OCI-LY3 (cell line): Measurements from ENCODE around the gene PLEKHA6.

Source experiments
- H2AFZ ChIP-seq: fragments of 200-600, 300-600 bp; shearing (Covaris generic); 2 replicates; pipeline ENCODE4 v1.6.0; 2014; ENCODE audit warnings: antibody characterized with exemption, low read depth, low read length
- H3K27ac ChIP-seq: fragments of 200-600, 300-600 bp; sonication (generic); 2 replicates; pipeline ENCODE4 v1.5.1; 2014; ENCODE audit warnings: mild to moderate bottlenecking, low read length, moderate library complexity, mixed read lengths
- H3K27me3 ChIP-seq: fragments of 200-600, 300-600 bp; sonication (generic); 2 replicates; pipeline ENCODE4 v1.6.1; 2014; ENCODE audit warnings: low read depth, low read length, mixed read lengths
- H3K36me3 ChIP-seq: fragments of 200-600, 300-600 bp; sonication (generic); replicated peaks from 2 replicates; pipeline ENCODE3; 2014; ENCODE audit warnings: low read depth, low read length, mixed read lengths
- H3K4me1 ChIP-seq: fragments of 300-600, 200-600 bp; sonication (generic); 2 replicates; pipeline ENCODE4 v1.6.1; 2014; ENCODE audit warnings: low read length, mixed read lengths
- H3K4me2 ChIP-seq: fragments of 200-600, 300-600 bp; sonication (generic); 2 replicates; pipeline ENCODE4 v1.6.1; 2014; ENCODE audit warnings: low read length, mixed read lengths
- H3K4me3 ChIP-seq: fragments of 300-600, 200-600 bp; sonication (generic); 2 replicates; pipeline ENCODE4 v1.5.1; 2014; ENCODE audit warnings: antibody characterized with exemption, mild to moderate bottlenecking, low read length, moderate library complexity
- H3K79me2 ChIP-seq: fragments of 300-600, 200-600 bp; shearing (Covaris generic); 2 replicates; pipeline ENCODE4 v1.6.1; 2014; ENCODE audit warnings: mild to moderate bottlenecking, low read length, mixed read lengths
- H3K9ac ChIP-seq: fragments of 300-600, 200-600 bp; shearing (Covaris generic); 2 replicates; pipeline ENCODE4 v1.6.0; 2014; ENCODE audit warnings: mild to moderate bottlenecking, low read length, moderate library complexity
- H3K9me3 ChIP-seq: fragments of 200-600, 300-600 bp; shearing (Covaris generic); 2 replicates; pipeline ENCODE4 v1.6.1; 2014; ENCODE audit warnings: low read length, mixed read lengths; ENCODE audit not compliant: insufficient read depth
- H4K20me1 ChIP-seq: fragments of 200-600, 300-600 bp; sonication (generic); 2 replicates; pipeline ENCODE4 v1.6.1; 2016; ENCODE audit warnings: low read length, mixed read lengths; ENCODE audit not compliant: insufficient read depth
- CTCF ChIP-seq: fragments of 200-600, 300-600 bp; sonication (generic); IDR thresholded peaks from 2 replicates; pipeline ENCODE4 v1.5.1; 2014; ENCODE audit warnings: antibody characterized with exemption, low read length, low read depth
- EZH2phosphoT487 ChIP-seq: fragments of 200-600 bp; shearing (Covaris generic); IDR thresholded peaks from 2 replicates; pipeline ENCODE4 v1.6.1; 2018; ENCODE audit warnings: antibody characterized with exemption, mixed run types, low read depth

Gene PLEKHA6

GRCh38 chr1:204408074-204408507, 48.4 kb upstream of the PLEKHA6 start:
- Histone ChIP-seq H3K27ac (no peak overlapping the region), H3K9me3 (no peaks in the 10 kb centered on the region), H3K9ac (peak overlapping the region; percentile 90), H3K36me3 (peaks cover 64% of the 10 kb centered on the region), H3K4me3 (peak overlapping the region; percentile 81), H3K27me3 (no peaks in the 10 kb centered on the region), H4K20me1 (peaks cover 57% of the 10 kb centered on the region), H2AFZ (no peak overlapping the region), H3K4me1 (peaks cover 16% of the 10 kb centered on the region), H3K79me2 (peaks cover 88% of the 10 kb centered on the region), H3K4me2 (peak overlapping the region; percentile 86)
- TF ChIP-seq CTCF (no peak), EZH2phosphoT487 (no peak)

- Histone ChIP-seq H2AFZ (no peak overlapping the region), H3K4me2 (peak overlapping the region; percentile 86), H3K79me2 (peaks cover 93% of the 10 kb centered on the region), H3K27me3 (no peaks in the 10 kb centered on the region), H3K9ac (peak overlapping the region; percentile 90), H3K4me3 (peak overlapping the region; percentile 81), H4K20me1 (peaks cover 57% of the 10 kb centered on the region), H3K4me1 (peaks cover 16% of the 10 kb centered on the region), H3K36me3 (peaks cover 66% of the 10 kb centered on the region), H3K9me3 (no peaks in the 10 kb centered on the region), H3K27ac (no peak overlapping the region)
- TF ChIP-seq EZH2phosphoT487 (no peak), CTCF (no peak)
Observed at GRCh38 chr1:204407295-204407971, 47.7 kb upstream of the PLEKHA6 start.

- H3K9ac ChIP-seq: peak overlapping the region; percentile 90
- peaks cover 16% of the 10 kb centered on the region for H3K4me1 ChIP-seq
- H3K79me2 ChIP-seq: peaks cover 100% of the 10 kb centered on the region
- TF ChIP-seq CTCF (no peak), EZH2phosphoT487 (no peak)
- peak overlapping the region; percentile 81 for H3K4me3 ChIP-seq
- H3K4me2 ChIP-seq: peak overlapping the region; percentile 86
- peaks cover 57% of the 10 kb centered on the region for H4K20me1 ChIP-seq
- no peak overlapping the region for H3K27ac ChIP-seq
- no peaks in the 10 kb centered on the region for H3K9me3 ChIP-seq
- no peak overlapping the region for H2AFZ ChIP-seq
- H3K27me3 ChIP-seq: no peaks in the 10 kb centered on the region
- H3K36me3 ChIP-seq: peaks cover 71% of the 10 kb centered on the region
Observed at GRCh38 chr1:204406621-204407020, 46.9 kb upstream of the PLEKHA6 start.

- Histone ChIP-seq H3K9ac (no peak overlapping the region), H3K79me2 (peaks cover 100% of the 10 kb centered on the region), H3K9me3 (no peaks in the 10 kb centered on the region), H3K4me1 (peaks cover 16% of the 10 kb centered on the region), H3K27ac (no peak overlapping the region), H3K27me3 (no peaks in the 10 kb centered on the region), H2AFZ (no peak overlapping the region), H4K20me1 (peaks cover 59% of the 10 kb centered on the region), H3K4me2 (peak overlapping the region; percentile 86), H3K4me3 (peak overlapping the region; percentile 7; the same call in 1 of the 2 replicates), H3K36me3 (peaks cover 74% of the 10 kb centered on the region)
- TF ChIP-seq CTCF (no peak), EZH2phosphoT487 (no peak)
Observed at GRCh38 chr1:204405988-204406387, 46.3 kb upstream of the PLEKHA6 start.
